IMR-90 (cell line): Measurements from ENCODE around the gene MARCHF3. TPM values are rescaled to one million over a fixed set of nuclear protein-coding genes. Genes with fewer than 3 reads are reported as not detected.

Experiments
- ATAC-seq: fragments of 200-7000 bp; cut with Tn5 transposase; 2 replicates; pipeline ENCODE4 v1.9.1; 2020; ENCODE audit warnings: low read depth, mild to moderate bottlenecking, moderate library complexity
- BruUV-seq: library from RNA; stranded (reverse); fragments of 400-500 nt; replicated peaks from 2 replicates; lab custom pipeline; 2021; lab: Mats Ljungman, UMichigan
- CTCF ChIA-PET: fragments of 300-600 bp; formaldehyde crosslinking; extraction: SDS; loops from one replicate; lab custom pipeline; 2021; ENCODE audit warnings: antibody characterized with exemption; lab: Yijun Ruan, JAX
- POLR2A ChIA-PET: fragments of 300-600 bp; sonication (Branson Sonifier 250); formaldehyde crosslinking; loops from one replicate; lab custom pipeline; 2022; ENCODE audit warnings: antibody characterized with exemption; ENCODE audit not compliant: unreplicated experiment; lab: Charles Lee
- DNase-seq: peaks from one replicate; pipeline ENCODE4 v3.0.0; 2013
- H2AFZ ChIP-seq: replicated peaks from 2 replicates; pipeline ENCODE3; 2013; ENCODE audit warnings: low read length, mild to moderate bottlenecking; ENCODE audit not compliant: poor library complexity
- H2AK5ac ChIP-seq: 2 replicates; pipeline ENCODE4 v1.6.1; 2013; ENCODE audit warnings: low read depth, low read length, inconsistent platforms
- H2AK9ac ChIP-seq: replicated peaks from 2 replicates; pipeline ENCODE3; 2013; ENCODE audit warnings: mild to moderate bottlenecking, low read depth, low read length, moderate library complexity; ENCODE audit not compliant: poor library complexity
- H2BK120ac ChIP-seq: 2 replicates; pipeline ENCODE4 v1.6.1; 2013; ENCODE audit warnings: low read depth, low read length, inconsistent platforms
- H2BK15ac ChIP-seq: 3 replicates; pipeline ENCODE4 v1.6.1; 2013; ENCODE audit warnings: low read depth, low read length, inconsistent platforms
- H2BK20ac ChIP-seq: 2 replicates; pipeline ENCODE4 v1.6.1; 2013; ENCODE audit warnings: low read depth, mild to moderate bottlenecking, inconsistent platforms, low read length, moderate library complexity
- H2BK5ac ChIP-seq: 2 replicates; pipeline ENCODE4 v1.6.1; 2013; ENCODE audit warnings: mild to moderate bottlenecking, low read depth, low read length, inconsistent platforms; ENCODE audit not compliant: poor library complexity, severe bottlenecking
- H3K14ac ChIP-seq: replicated peaks from 2 replicates; pipeline ENCODE4 v1.6.1; 2013; ENCODE audit warnings: low read depth, low read length, inconsistent platforms
- H3K18ac ChIP-seq: 2 replicates; pipeline ENCODE4 v1.6.1; 2013; ENCODE audit warnings: low read depth, low read length, control low read depth
- H3K23ac ChIP-seq: 2 replicates; pipeline ENCODE4 v1.6.1; 2013; ENCODE audit warnings: low read depth, low read length, inconsistent platforms
- H3K27ac ChIP-seq: 2 replicates; pipeline ENCODE4 v1.5.1; 2013; ENCODE audit warnings: mild to moderate bottlenecking, control low read depth, low read length; ENCODE audit not compliant: insufficient read depth
- H3K27me3 ChIP-seq: 2 replicates; pipeline ENCODE4 v1.6.1; 2013; ENCODE audit warnings: low read length; ENCODE audit not compliant: control insufficient read depth, insufficient read depth
- H3K36me3 ChIP-seq: 2 replicates; pipeline ENCODE4 v1.6.1; 2013; ENCODE audit warnings: low read length, mixed read lengths; ENCODE audit not compliant: control insufficient read depth, insufficient read depth
- H3K4ac ChIP-seq: 2 replicates; pipeline ENCODE4 v1.6.1; 2013; ENCODE audit warnings: low read depth, low read length, inconsistent platforms
- H3K4me1 ChIP-seq: 2 replicates; pipeline ENCODE4 v1.6.1; 2013; ENCODE audit warnings: low read length, mixed read lengths; ENCODE audit not compliant: control insufficient read depth, insufficient read depth
- H3K4me2 ChIP-seq: 2 replicates; pipeline ENCODE4 v1.6.1; 2013; ENCODE audit warnings: low read depth, mild to moderate bottlenecking, control low read depth, low read length, moderate library complexity
- H3K4me3 ChIP-seq: 2 replicates; pipeline ENCODE4 v1.5.1; 2013; ENCODE audit warnings: low read depth, mild to moderate bottlenecking, control low read depth, low read length, moderate library complexity; ENCODE audit not compliant: insufficient read depth
- H3K56ac ChIP-seq: 2 replicates; pipeline ENCODE4 v1.6.1; 2013; ENCODE audit warnings: low read length, inconsistent platforms; ENCODE audit not compliant: insufficient read depth; ENCODE audit errors: extremely low read depth
- H3K79me1 ChIP-seq, 2 experiments: 2 replicates each; pipeline ENCODE4 v1.6.1; 2013; ENCODE audit warnings: low read length in 2 of 2, inconsistent platforms in 1 of 2, low read depth in 1 of 2
- H3K9ac ChIP-seq: 2 replicates; pipeline ENCODE4 v1.6.1; 2013; ENCODE audit warnings: low read depth, low read length, control low read depth
- H3K9me1 ChIP-seq: 2 replicates; pipeline ENCODE4 v1.6.1; 2013; ENCODE audit warnings: low read length, inconsistent platforms; ENCODE audit not compliant: insufficient read depth
- H3K9me3 ChIP-seq: 2 replicates; pipeline ENCODE4 v1.6.1; 2013; ENCODE audit warnings: low read length; ENCODE audit not compliant: control insufficient read depth, insufficient read depth
- H4K20me1 ChIP-seq: 2 replicates; pipeline ENCODE4 v1.6.1; 2013; ENCODE audit warnings: low read length, inconsistent platforms; ENCODE audit not compliant: insufficient read depth
- H4K5ac ChIP-seq: 2 replicates; pipeline ENCODE4 v1.6.1; 2013; ENCODE audit warnings: mild to moderate bottlenecking, low read depth, low read length, control low read depth
- H4K8ac ChIP-seq, 2 experiments: 2 replicates each; pipeline ENCODE4 v1.6.1; 2013; ENCODE audit warnings: low read depth in 2 of 2, low read length in 2 of 2, control low read depth in 1 of 2, inconsistent platforms in 1 of 2
- H4K91ac ChIP-seq: 2 replicates; pipeline ENCODE4 v1.6.1; 2013; ENCODE audit warnings: low read depth, low read length, inconsistent platforms; ENCODE audit not compliant: insufficient read depth
- BHLHE40 ChIP-seq: fragments of 150-350 bp; IDR thresholded peaks from 2 replicates; pipeline ENCODE4 v1.6.1; 2016; ENCODE audit warnings: mild to moderate bottlenecking, low read depth, low read length
- CEBPB ChIP-seq: IDR thresholded peaks from 2 replicates; pipeline ENCODE4 v1.6.1; 2012; ENCODE audit warnings: low read depth, low read length, improper control_type of control experiment
- CHD1 ChIP-seq: IDR thresholded peaks from 2 replicates; pipeline ENCODE4 v1.6.1; 2012; ENCODE audit warnings: low read depth, low read length, improper control_type of control experiment
- CTCF ChIP-seq: conservative IDR thresholded peaks from 2 replicates; pipeline ENCODE4 v1.5.1; 2012; ENCODE audit warnings: mild to moderate bottlenecking, low read depth, low read length, improper control_type of control experiment
- ELK1 ChIP-seq: fragments of 150-350 bp; IDR thresholded peaks from 2 replicates; pipeline ENCODE4 v1.6.1; 2016; ENCODE audit warnings: low read depth, mild to moderate bottlenecking, low read length, moderate library complexity, borderline replicate concordance
- MAFK ChIP-seq: IDR thresholded peaks from 2 replicates; pipeline ENCODE4 v1.6.1; 2012; ENCODE audit warnings: low read depth, low read length, improper control_type of control experiment
- MXI1 ChIP-seq: IDR thresholded peaks from 2 replicates; pipeline ENCODE4 v1.6.1; 2012; ENCODE audit warnings: low read depth, mild to moderate bottlenecking, low read length, moderate library complexity, borderline replicate concordance
- NFE2L2 ChIP-seq: fragments of 150-350 bp; IDR thresholded peaks from 2 replicates; pipeline ENCODE4 v1.6.1; 2016; ENCODE audit warnings: low read depth, mild to moderate bottlenecking, low read length
- RAD21 ChIP-seq: IDR thresholded peaks from 2 replicates; pipeline ENCODE4 v1.6.1; 2012; ENCODE audit warnings: low read length, improper control_type of control experiment
- RFX5 ChIP-seq: IDR thresholded peaks from 2 replicates; pipeline ENCODE4 v1.8.0; 2012; ENCODE audit warnings: low read depth, mild to moderate bottlenecking, low read length, moderate library complexity
- USF2 ChIP-seq: fragments of 150-350 bp; IDR thresholded peaks from 2 replicates; pipeline ENCODE4 v1.6.1; 2017; ENCODE audit warnings: mild to moderate bottlenecking, antibody characterized with exemption, low read length, low read depth
- WGBS, 2 experiments: methylation state at CpG; one replicate each; pipeline versions ENCODE4 v1.1.5 to v1.1.7; 2013; ENCODE audit warnings: missing lambda C conversion rate in 2 of 2; ENCODE audit not compliant: insufficient read length in 1 of 2; ENCODE audit errors: extremely low coverage in 2 of 2; 5-methylcytosine and 5-hydroxymethylcytosine counted together
- dilution Hi-C: fragments of 300-500 bp; cut with HindIII; formaldehyde crosslinking; loops from one replicate; pipeline ENCODE4 v1.14.3; 2018; ENCODE audit warnings: low sequenced_read_pairs; ENCODE audit not compliant: unreplicated experiment
- in situ Hi-C: fragments of 300-500 bp; cut with MboI; formaldehyde crosslinking; loops from 3 replicates; pipeline ENCODE4 v1.14.3; 2019; ENCODE audit warnings: low sequenced_read_pairs, inconsistent platforms, mixed read lengths
- intact Hi-C: fragments of 100-400 bp; cut with micrococcal nuclease; formaldehyde crosslinking; loops from 2 replicates; pipeline ENCODE4 v1.10.0; 2022
- polyA plus RNA-seq, 3 experiments: library from polyadenylated mRNA; depleted of rRNA; stranded (reverse); fragments of >200 nt; gene quantifications; 2 replicates each; pipeline ENCODE4 v1.2.3, GENCODE V29; 2012; ENCODE audit warnings: low replicate concordance in 1 of 3
- total RNA-seq: library from RNA; depleted of rRNA; stranded (reverse); fragments of >200 nt; gene quantifications from 2 replicates; pipeline ENCODE4 v1.2.3, GENCODE V29; 2012

Gene MARCHF3
- total and polyA plus RNA-seq, 2 of the 4 experiments (the other 2 are of a cell fraction), result 11.2 to 18.8 TPM

GRCh38 chr5:126883564-126884245 lies 146.7 kb downstream of the MARCHF3 start (continued):
- no peak for TF ChIP-seq CHD1

- no peak overlapping the region for H3K27ac ChIP-seq
- no peak overlapping the region for H2AFZ ChIP-seq
- no peak overlapping the region for H2BK120ac ChIP-seq
- no peak overlapping the region for H3K4me3 ChIP-seq
- no peak overlapping the region for H4K91ac ChIP-seq
- H3K9me1 ChIP-seq, result peaks cover 3% of the 10 kb centered on the region; the same call in 1 of the 2 replicates
- H3K14ac ChIP-seq, result no peak overlapping the region
- WGBS, 2 experiments, result no CpG with 5 or more reads among the region's 5 CpGs
- intact Hi-C loops (no loop called here), dilution Hi-C loops (no loop called here), in situ Hi-C loops (no loop called here)
- peaks cover 0 to 3% of the 10 kb centered on the region in 2 experiments; a peak in 1 of 4 replicates for H3K79me1 ChIP-seq
- no peak overlapping the region for H2BK5ac ChIP-seq
- no TSS peak for BruUV-seq
- H3K4me2 ChIP-seq, result no peak overlapping the region
- no peaks in the 10 kb centered on the region for H4K20me1 ChIP-seq
- H3K9me3 ChIP-seq, result no peaks in the 10 kb centered on the region
- no peak overlapping the region for H3K4ac ChIP-seq
- H3K18ac ChIP-seq, result no peak overlapping the region
- H3K23ac ChIP-seq, result no peak overlapping the region
- H4K5ac ChIP-seq, result no peak overlapping the region
- no peak for ATAC-seq
- no peaks in the 10 kb centered on the region for H3K36me3 ChIP-seq
- H3K56ac ChIP-seq, result no peak overlapping the region
- DNase-seq, result no peak
- no peak overlapping the region for H2AK9ac ChIP-seq
- POLR2A ChIA-PET, result no interaction called here
- no peak overlapping the region for H2BK20ac ChIP-seq
- CTCF ChIA-PET, result interaction anchor here (1.0 kb wide), 1 partner anchor 96 kb away, joined by 3 read pairs; no protein-coding TSS in a partner anchor
- H2AK5ac ChIP-seq, result no peak overlapping the region
- H3K4me1 ChIP-seq, result peaks cover 3% of the 10 kb centered on the region
- no peak overlapping the region for H2BK15ac ChIP-seq
- H3K9ac ChIP-seq, result no peak overlapping the region
- no peak overlapping the region for H4K8ac ChIP-seq
- H3K27me3 ChIP-seq, result no peaks in the 10 kb centered on the region
- TF ChIP-seq MAFK (no peak), BHLHE40 (no peak), MXI1 (no peak), RAD21 (no peak), USF2 (no peak), CEBPB (no peak), CTCF (no peak), NFE2L2 (no peak), RFX5 (no peak), ELK1 (no peak)
Observed at GRCh38 chr5:126881821-126882600, 148.3 kb downstream of the MARCHF3 start.
